Testis (tissue), 2 donors: ENCODE measurements around the gene ZNF143.

Experiments
- POLR2A ChIP-seq: fragments of 450-650 bp; IDR thresholded peaks from one replicate; pipeline ENCODE4 v1.6.1; 2017; ENCODE audit warnings: antibody characterized with exemption, mild to moderate bottlenecking, moderate library complexity
- TF ChIP-seq, protein P1 (sequence below), 3 experiments: fragments of 450-650 bp in 2 of 3; fragments of 200-600 bp in 1 of 3; sonication (generic) in 1 of 3; IDR thresholded peaks; one replicate each; pipeline ENCODE4 v1.5.1; 2016 to 2019; ENCODE audit warnings: antibody characterized with exemption in 3 of 3, mild to moderate bottlenecking in 2 of 3, moderate library complexity in 1 of 3

DNA sequence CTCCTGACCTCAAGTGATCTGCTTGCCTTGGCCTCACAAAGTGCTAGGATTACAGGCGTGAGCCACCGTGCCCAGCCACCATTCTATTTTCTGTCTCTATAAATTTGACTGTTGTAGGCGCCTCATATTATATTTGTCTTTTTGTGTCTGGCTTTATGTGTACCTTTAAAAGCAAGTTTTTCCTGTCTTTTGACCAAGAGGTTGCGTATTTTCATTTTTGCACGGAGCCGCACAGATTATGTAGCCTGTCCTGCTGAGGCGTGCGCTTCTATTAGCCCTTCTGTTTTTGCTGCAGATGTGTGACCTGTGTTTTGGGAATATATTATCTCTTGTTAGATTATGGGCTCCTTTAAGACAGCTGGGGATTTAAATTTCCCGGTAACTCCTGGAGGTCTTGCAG lies 72.2 kb downstream of the ZNF143 start:
- TF ChIP-seq, protein P1, sequence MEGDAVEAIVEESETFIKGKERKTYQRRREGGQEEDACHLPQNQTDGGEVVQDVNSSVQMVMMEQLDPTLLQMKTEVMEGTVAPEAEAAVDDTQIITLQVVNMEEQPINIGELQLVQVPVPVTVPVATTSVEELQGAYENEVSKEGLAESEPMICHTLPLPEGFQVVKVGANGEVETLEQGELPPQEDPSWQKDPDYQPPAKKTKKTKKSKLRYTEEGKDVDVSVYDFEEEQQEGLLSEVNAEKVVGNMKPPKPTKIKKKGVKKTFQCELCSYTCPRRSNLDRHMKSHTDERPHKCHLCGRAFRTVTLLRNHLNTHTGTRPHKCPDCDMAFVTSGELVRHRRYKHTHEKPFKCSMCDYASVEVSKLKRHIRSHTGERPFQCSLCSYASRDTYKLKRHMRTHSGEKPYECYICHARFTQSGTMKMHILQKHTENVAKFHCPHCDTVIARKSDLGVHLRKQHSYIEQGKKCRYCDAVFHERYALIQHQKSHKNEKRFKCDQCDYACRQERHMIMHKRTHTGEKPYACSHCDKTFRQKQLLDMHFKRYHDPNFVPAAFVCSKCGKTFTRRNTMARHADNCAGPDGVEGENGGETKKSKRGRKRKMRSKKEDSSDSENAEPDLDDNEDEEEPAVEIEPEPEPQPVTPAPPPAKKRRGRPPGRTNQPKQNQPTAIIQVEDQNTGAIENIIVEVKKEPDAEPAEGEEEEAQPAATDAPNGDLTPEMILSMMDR (IDR thresholded peaks at IDR 0.05): no peak
- no peak for TF ChIP-seq POLR2A
